Esophagus squamous epithelium (tissue), 5 donors: ENCODE data around the gene SAMD9. TPM values are rescaled to one million over a fixed set of nuclear protein-coding genes. Genes with fewer than 3 reads are reported as not detected.

Source experiments
- DNase-seq: peaks from one replicate; lab custom pipeline; 2025; lab: John Stamatoyannopoulos, UW
- H3K27ac ChIP-seq, 4 donors: fragments of 200-600 bp; sonication (generic); one replicate each; pipeline ENCODE4 v1.5.1; 2016 to 2019; ENCODE audit warnings: mild to moderate bottlenecking in 1 of 4
- H3K27me3 ChIP-seq, 4 donors: fragments of 200-600 bp; sonication (generic); 1 replicate in 3 of 4; 2 replicates in 1 of 4; pipeline versions ENCODE4 v1.5.1 to v1.6.0; 2017 to 2021; ENCODE audit warnings: antibody characterized with exemption in 1 of 4
- H3K36me3 ChIP-seq, 3 donors: fragments of 200-600 bp; sonication (generic); one replicate each; pipeline ENCODE4 v1.5.1; 2016 to 2019
- H3K4me1 ChIP-seq, 3 donors: fragments of 200-600 bp; sonication (generic); one replicate each; pipeline ENCODE4 v1.5.1; 2017 to 2019
- H3K4me3 ChIP-seq, 4 donors: fragments of 200-600 bp; sonication (generic); 1 replicate in 3 of 4; 2 replicates in 1 of 4; pipeline ENCODE4 v1.5.1; 2016 to 2019; ENCODE audit warnings: mild to moderate bottlenecking in 2 of 4, moderate library complexity in 1 of 4
- H3K9me3 ChIP-seq, 3 donors: fragments of 200-600 bp; sonication (generic); one replicate each; pipeline ENCODE4 v1.5.1; 2016 to 2019
- CTCF ChIP-seq, 6 experiments: fragments of 450-650 bp in 4 of 6; fragments of 200-600 bp in 2 of 6; sonication (generic) in 2 of 6; IDR thresholded peaks; one replicate each; pipeline ENCODE4 v1.5.1; 2016 to 2019; ENCODE audit warnings: antibody characterized with exemption in 6 of 6, mild to moderate bottlenecking in 4 of 6, moderate library complexity in 4 of 6
- POLR2A ChIP-seq, 4 donors: fragments of 450-650 bp; IDR thresholded peaks; one replicate each; pipeline ENCODE4 v1.6.1; 2017; ENCODE audit warnings: antibody characterized with exemption in 4 of 4, mild to moderate bottlenecking in 4 of 4, moderate library complexity in 3 of 4
- WGBS, 2 donors: methylation state at CpG; one replicate each; pipeline ENCODE4 v1.1.5; 2018; 5-methylcytosine and 5-hydroxymethylcytosine counted together
- intact Hi-C: fragments of 100-400 bp; cut with DNase I; formaldehyde crosslinking; loops from one replicate; pipeline ENCODE4 v1.15.0; 2022
- total RNA-seq, 4 donors: library from RNA; depleted of rRNA; stranded (reverse); fragments of >200 nt; gene quantifications; one replicate each; pipeline ENCODE4 v1.1.0, GENCODE V29; 2016
- donor health status: DM: yes; HTN: yes; CAD: no.

Gene SAMD9
- total RNA-seq, 4 donors from 2014 or later: 48.6 to 86.3 (median 65.8) TPM

DNA sequence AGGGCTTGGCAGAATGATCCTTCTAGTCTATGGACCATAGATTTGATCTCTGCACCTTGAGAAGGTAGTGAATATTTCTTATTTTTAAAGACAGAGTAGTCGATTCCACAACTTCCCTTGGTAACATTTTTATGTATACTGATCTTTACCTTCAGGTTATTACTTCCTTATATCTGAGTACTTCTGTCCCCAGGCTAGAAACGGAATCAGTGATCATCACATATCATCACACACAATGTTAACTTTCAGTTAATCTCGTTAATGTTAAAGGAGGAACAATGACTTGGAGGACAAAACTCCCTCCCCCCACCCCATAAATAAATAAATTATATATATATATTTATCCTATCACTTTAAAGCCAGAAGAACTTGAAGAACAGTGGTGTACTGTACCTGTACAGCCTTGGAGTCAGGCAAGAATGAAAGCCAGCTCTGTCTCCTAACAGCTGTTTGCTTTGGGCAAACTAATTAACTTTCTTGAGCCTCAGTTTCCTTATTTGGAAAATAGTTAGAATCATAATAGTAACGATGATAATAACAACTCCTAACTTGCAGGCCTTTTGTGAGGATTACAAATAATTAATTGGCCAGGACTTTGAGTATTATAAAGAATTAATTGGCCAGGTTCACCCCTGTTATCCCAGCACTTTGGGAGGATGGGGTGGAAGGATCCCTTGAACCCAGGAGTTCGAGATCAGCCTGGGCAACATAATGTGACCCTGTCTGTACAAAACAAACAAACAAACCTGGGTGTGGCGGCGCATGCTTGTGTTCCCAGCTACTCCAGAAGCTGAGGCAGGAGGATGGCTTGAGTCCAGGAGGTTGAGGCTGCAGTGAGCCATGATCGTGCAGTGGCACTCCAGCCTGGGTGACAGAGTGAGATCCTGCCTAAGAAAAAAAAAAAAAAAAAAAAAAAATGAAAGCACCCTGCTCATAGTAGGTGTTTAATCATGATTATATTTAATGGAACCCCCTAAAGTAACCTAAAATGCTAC is 63.5 kb downstream of the SAMD9 start:
- WGBS, 2 donors: 60 to 62% methylated on average over 8 of the region's 8 CpGs
- TF ChIP-seq POLR2A (IDR thresholded peaks at IDR 0.05): no peak
- Histone ChIP-seq H3K9me3 (no peaks in the 10 kb centered on the region), H3K36me3 (no peaks in the 10 kb centered on the region), H3K27me3 (no peaks in the 10 kb centered on the region), H3K4me1 (no peaks in the 10 kb centered on the region), H3K4me3 (no peak overlapping the region), H3K27ac (no peak overlapping the region)
- no peak for DNase-seq
- intact Hi-C loops: no loop called here

GRCh38 chr7:93053209-93053948 is 64.4 kb downstream of the SAMD9 start:
- intact Hi-C loops: no loop called here
- 58 to 71% methylated on average over 5 of the region's 5 CpGs for WGBS, 2 donors

GRCh38 chr7:93051660-93052059 is 66.1 kb downstream of the SAMD9 start:
- no peak overlapping the region for H3K27ac ChIP-seq
- no peak for TF ChIP-seq CTCF (IDR thresholded peaks at IDR 0.05)
- no peak for TF ChIP-seq POLR2A (IDR thresholded peaks at IDR 0.05)
- WGBS, 2 donors: 69 to 76% methylated on average over 4 to 6 of the region's 6 CpGs
- H3K36me3 ChIP-seq: no peaks in the 10 kb centered on the region
- DNase-seq: no peak
- intact Hi-C loops: no loop called here
- no peaks in the 10 kb centered on the region for H3K27me3 ChIP-seq
- H3K4me1 ChIP-seq: no peaks in the 10 kb centered on the region
- no peak overlapping the region for H3K4me3 ChIP-seq
- no peaks in the 10 kb centered on the region for H3K9me3 ChIP-seq

More at GRCh38 chr7:93053209-93053948, 64.4 kb downstream of the SAMD9 start:
- TF ChIP-seq CTCF (IDR thresholded peaks at IDR 0.05) (no peak), POLR2A (IDR thresholded peaks at IDR 0.05) (no peak)
- Histone ChIP-seq H3K27me3 (no peaks in the 10 kb centered on the region), H3K4me3 (no peak overlapping the region), H3K9me3 (no peaks in the 10 kb centered on the region), H3K27ac (no peak overlapping the region), H3K36me3 (no peaks in the 10 kb centered on the region), H3K4me1 (no peaks in the 10 kb centered on the region)
- DNase-seq: no peak

Other genes starting within 250 kb of the SAMD9 start
- gene SAMD9L, start 30.4 kb upstream of the SAMD9 start, total RNA-seq: 10 to 100 TPM in 1 of 4 donors, 1 to 10 TPM in 3; 2.8 to 10.4 (median 6.7) TPM
- not detected for gene HEPACAM2, start 108.5 kb upstream of the SAMD9 start, total RNA-seq
- 10 to 100 TPM; 14.1 to 32.5 (median 28.1) TPM for gene VPS50, start 114.4 kb upstream of the SAMD9 start, total RNA-seq